Ovary (tissue), 9 donors: ENCODE measurements around the gene CCDC13. TPM values are rescaled to one million over a fixed set of nuclear protein-coding genes. Genes with fewer than 3 reads are reported as not detected.

Experiments
- DNase-seq, 5 donors: peaks; one replicate each; pipeline ENCODE4 v3.0.0-alpha.2; 2019 to 2020
- H3K27ac ChIP-seq, 2 donors: fragments of 200-600 bp; one replicate each; pipeline versions ENCODE4 v1.5.1 to v1.8.0; 2019 to 2022
- H3K27me3 ChIP-seq: fragments of 200-600 bp; one replicate; pipeline ENCODE4 v1.8.0; 2022
- H3K36me3 ChIP-seq: fragments of 200-600 bp; sonication (generic); one replicate; pipeline ENCODE4 v1.5.1; 2019
- H3K4me1 ChIP-seq: one replicate; pipeline ENCODE4 v1.8.1; 2013; ENCODE audit warnings: mild to moderate bottlenecking, moderate library complexity; ENCODE audit not compliant: insufficient read depth
- H3K4me3 ChIP-seq: fragments of 200-600 bp; sonication (generic); one replicate; pipeline ENCODE4 v1.5.1; 2017
- H3K9me3 ChIP-seq, 2 donors: fragments of 200-600 bp in 1 of 2; sonication (generic) in 1 of 2; one replicate each; pipeline versions ENCODE4 v1.5.1 to v1.8.1; 2013 to 2019; ENCODE audit warnings: mild to moderate bottlenecking in 1 of 2, moderate library complexity in 1 of 2
- EP300 ChIP-seq: sonication (generic); formaldehyde crosslinking; IDR thresholded peaks from one replicate; pipeline ENCODE4 v1.6.1; 2017; ENCODE audit warnings: antibody characterized with exemption
- POLR2A ChIP-seq: fragments of 450-650 bp; IDR thresholded peaks from one replicate; pipeline ENCODE4 v1.6.1; 2017; ENCODE audit warnings: antibody characterized with exemption, mild to moderate bottlenecking, moderate library complexity
- WGBS, 3 donors: extraction: QIAGEN DNeasy Blood & Tissue Kit in 1 of 3; methylation state at CpG; one replicate each; pipeline versions ENCODE4 v1.1.5 to v1.1.7; 2013 to 2017; 5-methylcytosine and 5-hydroxymethylcytosine counted together
- intact Hi-C, 4 donors: fragments of 100-400 bp; cut with DNase I; formaldehyde crosslinking; loops; one replicate each; pipeline versions ENCODE4 v1.11.0 to v1.15.1; 2022 to 2023
- polyA plus RNA-seq, 2 donors: library from polyadenylated mRNA; stranded (reverse); fragments of 200-250 nt in 1 of 2; fragments of 350-450 nt in 1 of 2; fragmentation: Illumina TruSeq in 1 of 2; extraction: RNeasy Lipid Tissue Mini Kit (QIAGEN cat#74804) in 1 of 2; gene quantifications; one replicate each; pipeline ENCODE4 v1.2.3, GENCODE V29; 2013 to 2014
- total RNA-seq, 7 donors: library from RNA; depleted of rRNA in 2 of 7; stranded (reverse); fragments of >200 nt in 2 of 7; fragmentation: NEBNext Ultra II Directional in 3 of 7; extraction: Animal tissue kit (Norgen Biotek cat#: 25700) in 3 of 7; gene quantifications; one replicate each; pipeline versions ENCODE4 v1.1.0 to v1.2.4, GENCODE V29; 2016 to 2023
- TF ChIP-seq, protein P1 (sequence below), 3 donors: fragments of 450-650 bp in 2 of 3; fragments of 200-600 bp in 1 of 3; IDR thresholded peaks; one replicate each; pipeline versions ENCODE4 v1.5.1 to v1.8.0; 2016 to 2022; ENCODE audit warnings: antibody characterized with exemption in 3 of 3, mild to moderate bottlenecking in 1 of 3
- donor health status: DM: no; HTN: no; CAD: no; lungs with moderate emphysema.
- donor health status: DM: no; HTN: no; CAD: no.
- donor health status: Bipolar disorder and iron deficiency.
- donor health status: DM: yes; HTN: yes; CAD: no.
- donor health status: DM: no; HTN: no; CAD: no.
- donor health status: DM: yes; HTN: yes; CAD: no.

The CCDC13 gene
- total and polyA plus RNA-seq, 9 donors = 0.24 to 5.7 (median 0.75) TPM

DNA sequence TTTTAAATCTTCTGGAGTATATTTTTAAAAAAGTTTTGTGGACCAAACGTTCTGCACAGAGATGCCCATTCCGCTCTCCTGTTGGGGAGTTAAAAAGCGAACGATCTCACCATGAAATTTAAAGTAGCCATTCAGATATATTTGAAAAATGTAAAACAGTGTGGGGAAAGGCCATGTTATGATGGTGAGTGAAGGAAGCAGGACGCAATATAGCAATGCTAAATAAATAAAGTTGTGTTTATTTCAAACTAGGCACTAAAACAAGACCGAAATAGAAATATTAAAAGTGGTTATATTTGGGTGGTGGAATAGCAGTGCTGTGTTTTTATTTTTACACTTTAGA lies 327 bp upstream of the CCDC13 start:
- H3K27ac ChIP-seq = no peak overlapping the region
- no peak for DNase-seq
- WGBS, 3 donors = 2 to 5% (median 3%) methylated on average over 6 of the region's 6 CpGs
- H3K4me3 ChIP-seq = peak overlapping the region; percentile 49
- H3K36me3 ChIP-seq = no peaks in the 10 kb centered on the region
- TF ChIP-seq, protein P1, sequence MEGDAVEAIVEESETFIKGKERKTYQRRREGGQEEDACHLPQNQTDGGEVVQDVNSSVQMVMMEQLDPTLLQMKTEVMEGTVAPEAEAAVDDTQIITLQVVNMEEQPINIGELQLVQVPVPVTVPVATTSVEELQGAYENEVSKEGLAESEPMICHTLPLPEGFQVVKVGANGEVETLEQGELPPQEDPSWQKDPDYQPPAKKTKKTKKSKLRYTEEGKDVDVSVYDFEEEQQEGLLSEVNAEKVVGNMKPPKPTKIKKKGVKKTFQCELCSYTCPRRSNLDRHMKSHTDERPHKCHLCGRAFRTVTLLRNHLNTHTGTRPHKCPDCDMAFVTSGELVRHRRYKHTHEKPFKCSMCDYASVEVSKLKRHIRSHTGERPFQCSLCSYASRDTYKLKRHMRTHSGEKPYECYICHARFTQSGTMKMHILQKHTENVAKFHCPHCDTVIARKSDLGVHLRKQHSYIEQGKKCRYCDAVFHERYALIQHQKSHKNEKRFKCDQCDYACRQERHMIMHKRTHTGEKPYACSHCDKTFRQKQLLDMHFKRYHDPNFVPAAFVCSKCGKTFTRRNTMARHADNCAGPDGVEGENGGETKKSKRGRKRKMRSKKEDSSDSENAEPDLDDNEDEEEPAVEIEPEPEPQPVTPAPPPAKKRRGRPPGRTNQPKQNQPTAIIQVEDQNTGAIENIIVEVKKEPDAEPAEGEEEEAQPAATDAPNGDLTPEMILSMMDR (IDR thresholded peaks at IDR 0.05) = no peak
- H3K4me1 ChIP-seq = no peaks in the 10 kb centered on the region
- H3K27me3 ChIP-seq = no peaks in the 10 kb centered on the region
- no peaks in the 10 kb centered on the region for H3K9me3 ChIP-seq
- intact Hi-C loops = no loop called here

DNA sequence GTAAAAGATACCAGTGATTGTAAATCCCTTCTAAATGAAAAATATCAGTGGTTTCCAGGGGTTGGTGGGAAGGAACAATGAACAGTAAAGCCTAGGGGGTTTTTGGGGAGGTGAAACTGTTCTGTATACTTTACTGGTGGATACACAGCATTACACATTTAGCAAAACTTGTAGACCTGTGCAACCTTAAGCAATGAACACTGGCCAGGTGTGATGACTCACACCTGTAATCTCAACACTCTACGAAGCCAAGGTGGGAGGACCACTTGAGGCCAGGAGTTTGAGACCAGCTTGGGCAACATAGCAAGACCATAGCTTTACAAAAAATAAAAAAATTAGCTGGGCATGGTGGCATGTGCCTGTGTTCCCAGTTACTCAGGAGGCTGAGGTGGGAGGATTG lies 1.8 kb downstream of the CCDC13 start:
- intact Hi-C loops = no loop called here
- TF ChIP-seq, protein P1 (IDR thresholded peaks at IDR 0.05) = no peak
- TF ChIP-seq EP300 (no peak), POLR2A (no peak)

DNA sequence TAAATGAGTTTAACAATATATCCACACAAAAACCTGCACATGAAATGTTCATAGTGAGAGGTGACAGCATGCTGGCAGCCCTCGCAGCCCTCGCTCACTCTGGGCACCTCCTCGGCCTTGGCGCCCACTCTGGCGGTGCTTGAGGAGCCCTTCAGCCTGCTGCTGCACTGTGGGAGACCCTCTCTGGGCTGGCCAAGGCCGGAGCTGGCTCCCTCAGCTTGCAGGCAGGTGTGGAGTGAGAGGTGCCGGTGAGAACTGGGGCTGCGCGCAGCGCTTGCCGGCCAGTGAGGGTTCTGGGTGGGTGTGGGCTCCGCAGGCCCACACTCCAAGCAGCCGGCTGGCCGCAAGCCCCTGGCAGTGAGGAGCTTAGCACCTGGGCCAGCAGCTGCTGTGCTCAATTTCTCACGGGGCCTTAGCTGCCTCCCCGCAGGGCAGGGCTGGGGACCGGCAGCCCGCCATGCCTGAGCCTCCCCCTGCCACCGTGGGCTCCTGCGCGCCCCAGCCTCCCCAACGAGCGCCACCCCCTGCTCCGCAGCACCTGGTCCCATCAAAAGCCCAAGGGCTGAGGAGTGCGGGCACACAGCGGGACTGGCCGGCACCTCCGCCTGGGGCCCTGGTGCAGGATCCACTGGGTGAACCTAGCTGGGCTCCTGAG lies 3.4 kb downstream of the CCDC13 start:
- H3K4me3 ChIP-seq = no peak overlapping the region
- DNase-seq = no peak
- H3K27ac ChIP-seq = no peak overlapping the region
- 91 to 94% (median 94%) methylated on average over 23 to 28 of the region's 28 CpGs for WGBS, 3 donors
- TF ChIP-seq, protein P1 (IDR thresholded peaks at IDR 0.05) = no peak
- TF ChIP-seq POLR2A (no peak), EP300 (no peak)
- no peaks in the 10 kb centered on the region for H3K4me1 ChIP-seq
- no peaks in the 10 kb centered on the region for H3K27me3 ChIP-seq
- intact Hi-C loops = no loop called here
- H3K9me3 ChIP-seq = no peaks in the 10 kb centered on the region
- H3K36me3 ChIP-seq = no peaks in the 10 kb centered on the region

More for the DNA sequence above, 1.8 kb downstream of the CCDC13 start:
- no peak overlapping the region for H3K27ac ChIP-seq
- H3K27me3 ChIP-seq = no peaks in the 10 kb centered on the region
- no peaks in the 10 kb centered on the region for H3K36me3 ChIP-seq
- DNase-seq = no peak
- WGBS, 3 donors = 38 to 55% (median 50%) methylated on average over 1 of the region's 1 CpG
- no peaks in the 10 kb centered on the region for H3K4me1 ChIP-seq
- H3K9me3 ChIP-seq = no peaks in the 10 kb centered on the region
- no peak overlapping the region for H3K4me3 ChIP-seq

DNA sequence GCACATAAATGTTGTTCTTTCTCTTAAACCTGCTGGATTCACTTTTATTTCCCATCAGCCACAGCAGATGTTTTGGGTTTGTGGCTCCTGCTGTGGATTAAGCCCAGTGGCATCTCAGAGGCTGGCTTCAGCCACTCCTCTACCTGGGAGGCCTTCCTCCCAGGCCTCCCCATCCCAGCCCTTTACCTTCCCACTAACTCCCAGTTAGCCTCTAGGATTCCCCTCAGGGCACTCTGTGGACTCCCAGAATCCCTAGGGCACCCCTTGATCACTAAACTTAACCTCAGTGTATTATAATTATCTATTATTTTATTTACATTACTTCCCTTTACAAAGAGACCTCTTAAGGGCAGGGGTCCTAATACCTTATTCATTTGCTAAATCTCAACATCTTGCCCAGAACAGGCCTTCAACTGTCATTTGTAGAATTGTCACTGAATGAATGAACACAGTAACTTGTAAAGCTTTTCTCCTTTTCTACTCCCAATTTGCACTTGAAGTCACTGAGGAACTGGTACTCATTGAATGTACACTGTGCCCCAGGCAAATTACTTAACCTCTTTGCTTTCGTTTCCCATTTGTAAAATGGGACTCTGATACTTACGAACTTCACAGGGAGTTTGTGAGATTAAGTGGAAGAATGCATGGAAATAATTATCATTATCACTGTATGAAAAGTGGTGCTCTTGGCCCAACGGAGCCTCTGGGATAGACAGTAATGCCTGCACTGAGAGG lies 8.3 kb downstream of the CCDC13 start:
- H3K4me1 ChIP-seq = no peaks in the 10 kb centered on the region
- DNase-seq = no peak
- no peaks in the 10 kb centered on the region for H3K9me3 ChIP-seq
- TF ChIP-seq EP300 (no peak), POLR2A (no peak)
- TF ChIP-seq, protein P1 (IDR thresholded peaks at IDR 0.05) = no peak
- WGBS, 3 donors = 63 to 73% (median 70%) methylated on average over 3 of the region's 3 CpGs
- H3K4me3 ChIP-seq = no peak overlapping the region
- H3K27ac ChIP-seq = no peak overlapping the region
- intact Hi-C loops = no loop called here
- no peaks in the 10 kb centered on the region for H3K27me3 ChIP-seq
- H3K36me3 ChIP-seq = no peaks in the 10 kb centered on the region
